Stimulated activated CD4-positive, alpha-beta T cell treated with anti-CD3 and anti-CD28 coated beads, Interleukin-4, amount 100 ng/mL, for 48 hours (primary cell): ENCODE data around the gene CEP20.
"Not testable (repeated sequence)": the region's sequence is repeated elsewhere in the genome, so short reads cannot be mapped to it uniquely, and the experiment has no call there.

Experiments
- DNase-seq, 2 donors: peaks; one replicate each; pipeline ENCODE4 v3.0.0-alpha.2; 2020; ENCODE audit warnings: low read depth in 2 of 2

Gene CEP20

GRCh38 chr16:15857724-15858560, 30.5 kb downstream of the CEP20 start:
- DNase-seq: no peak

- no peak for DNase-seq
These were observed 31.3 kb downstream of the CEP20 start, which contains the start of gene MYH11 for GRCh38 chr16:15856901-15857698. Gene MYH11, minus strand, starts transcription at chr16:15857028. Its CDS starts 18,776 bp downstream, at chr16:15838252.

GRCh38 chr16:15856182-15856581, 32.2 kb downstream of the CEP20 start:
- no peak for DNase-seq

GRCh38 chr16:15855704-15856003, 32.7 kb downstream of the CEP20 start:
- no peak for DNase-seq

- no peak for DNase-seq
These were observed 33.3 kb downstream of the CEP20 start for GRCh38 chr16:15854906-15855703.

- no peak for DNase-seq
These were observed 34.3 kb downstream of the CEP20 start for GRCh38 chr16:15854061-15854460.

- DNase-seq: no peak
These were observed 35.4 kb downstream of the CEP20 start for GRCh38 chr16:15853021-15853420.

GRCh38 chr16:15850555-15850954, 37.8 kb downstream of the CEP20 start:
- not testable (repeated sequence) for DNase-seq

GRCh38 chr16:15849209-15849981, 39.0 kb downstream of the CEP20 start:
- no peak for DNase-seq

- DNase-seq: no peak
These were observed 40.7 kb downstream of the CEP20 start for GRCh38 chr16:15847611-15848175.

GRCh38 chr16:15846510-15846909, 41.9 kb downstream of the CEP20 start:
- no peak for DNase-seq

GRCh38 chr16:15843635-15844279, 44.6 kb downstream of the CEP20 start:
- DNase-seq: no peak

GRCh38 chr16:15839204-15839603, 49.2 kb downstream of the CEP20 start:
- not testable (repeated sequence) for DNase-seq

GRCh38 chr16:15837761-15838160, 50.6 kb downstream of the CEP20 start:
- DNase-seq: no peak

GRCh38 chr16:15836965-15837611, 51.3 kb downstream of the CEP20 start:
- no peak for DNase-seq

- DNase-seq: no peak
These were observed 52.3 kb downstream of the CEP20 start for GRCh38 chr16:15836074-15836473.

GRCh38 chr16:15835136-15835878, 53.1 kb downstream of the CEP20 start:
- DNase-seq: no peak

GRCh38 chr16:15834502-15834901, 53.9 kb downstream of the CEP20 start:
- DNase-seq: no peak

- no peak for DNase-seq
These were observed 54.9 kb downstream of the CEP20 start for GRCh38 chr16:15833541-15833940.
